Measurements from ENCODE around the gene BTG4.

DNA sequence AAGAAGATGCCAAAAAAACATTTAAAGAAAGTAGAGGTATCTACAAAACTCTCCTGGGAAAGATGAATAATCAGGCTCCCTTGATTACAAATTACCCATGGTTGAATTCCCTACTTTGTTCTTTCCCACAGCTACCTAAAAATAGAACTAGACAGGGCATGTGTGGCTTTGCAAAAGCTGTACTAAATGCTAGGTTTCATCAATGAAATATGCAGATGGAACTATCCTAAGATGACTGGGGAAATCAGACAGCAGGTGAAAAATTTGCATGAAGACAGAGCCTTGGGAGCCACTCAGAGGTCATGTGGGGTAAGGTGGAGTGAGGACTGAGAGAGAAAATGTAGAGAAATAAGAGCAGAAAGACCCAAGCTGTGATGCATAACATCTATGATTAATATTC lies 43.1 kb upstream of the BTG4 start:
- no peak for TF ChIP-seq POLR2A (IDR thresholded peaks at IDR 0.05)
- TF ChIP-seq, protein P1, sequence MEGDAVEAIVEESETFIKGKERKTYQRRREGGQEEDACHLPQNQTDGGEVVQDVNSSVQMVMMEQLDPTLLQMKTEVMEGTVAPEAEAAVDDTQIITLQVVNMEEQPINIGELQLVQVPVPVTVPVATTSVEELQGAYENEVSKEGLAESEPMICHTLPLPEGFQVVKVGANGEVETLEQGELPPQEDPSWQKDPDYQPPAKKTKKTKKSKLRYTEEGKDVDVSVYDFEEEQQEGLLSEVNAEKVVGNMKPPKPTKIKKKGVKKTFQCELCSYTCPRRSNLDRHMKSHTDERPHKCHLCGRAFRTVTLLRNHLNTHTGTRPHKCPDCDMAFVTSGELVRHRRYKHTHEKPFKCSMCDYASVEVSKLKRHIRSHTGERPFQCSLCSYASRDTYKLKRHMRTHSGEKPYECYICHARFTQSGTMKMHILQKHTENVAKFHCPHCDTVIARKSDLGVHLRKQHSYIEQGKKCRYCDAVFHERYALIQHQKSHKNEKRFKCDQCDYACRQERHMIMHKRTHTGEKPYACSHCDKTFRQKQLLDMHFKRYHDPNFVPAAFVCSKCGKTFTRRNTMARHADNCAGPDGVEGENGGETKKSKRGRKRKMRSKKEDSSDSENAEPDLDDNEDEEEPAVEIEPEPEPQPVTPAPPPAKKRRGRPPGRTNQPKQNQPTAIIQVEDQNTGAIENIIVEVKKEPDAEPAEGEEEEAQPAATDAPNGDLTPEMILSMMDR (IDR thresholded peaks at IDR 0.05) = no peak
- no peak for TF ChIP-seq POLR2AphosphoS5 (IDR thresholded peaks at IDR 0.05; ENCODE audit: insufficient read depth in 1 of 2, low read depth in 1 of 2)

Data from vagina (tissue), 2 donors.